Measurements from ENCODE around the gene ESYT3. TPM values are rescaled to one million over a fixed set of nuclear protein-coding genes. Genes with fewer than 3 reads are reported as not detected.

The ESYT3 gene
- total RNA-seq, 6 experiments from 2014 or later: 0.05 to 0.09 TPM; not detected in 4

- H3K9me3 Mint-ChIP-seq: no peaks in the 10 kb centered on the region
- DNase-seq: no peak
- peaks cover 35% of the 10 kb centered on the region for H3K4me1 Mint-ChIP-seq (ENCODE audit: low read depth)
- H3K4me3 Mint-ChIP-seq: peak overlapping the region; percentile 48
- no peak for TF ChIP-seq CTCF (IDR thresholded peaks at IDR 0.05)
- H3K27me3 Mint-ChIP-seq (ENCODE audit: insufficient read depth): no peaks in the 10 kb centered on the region
- peak overlapping the region; percentile 84 for H3K27ac Mint-ChIP-seq
- H3K36me3 Mint-ChIP-seq (ENCODE audit: low read depth): no peaks in the 10 kb centered on the region; the same call in 1 of the 2 replicates
Observed at GRCh38 chr3:138390582-138390932, 43.9 kb upstream of the ESYT3 start.

GRCh38 chr3:138394156-138394555, 40.3 kb upstream of the ESYT3 start:
- H3K4me3 Mint-ChIP-seq: no peak overlapping the region
- no peaks in the 10 kb centered on the region for H3K9me3 Mint-ChIP-seq
- no peaks in the 10 kb centered on the region for H3K27me3 Mint-ChIP-seq (ENCODE audit: insufficient read depth)
- H3K36me3 Mint-ChIP-seq (ENCODE audit: low read depth): no peaks in the 10 kb centered on the region; the same call in 1 of the 2 replicates
- no peak overlapping the region for H3K27ac Mint-ChIP-seq
- DNase-seq: no peak
- H3K4me1 Mint-ChIP-seq (ENCODE audit: low read depth): peaks cover 30% of the 10 kb centered on the region
- TF ChIP-seq CTCF (IDR thresholded peaks at IDR 0.05): no peak

GRCh38 chr3:138394686-138395085, 39.7 kb upstream of the ESYT3 start:
- Mint-ChIP-seq H3K36me3 (ENCODE audit: low read depth) (no peaks in the 10 kb centered on the region; the same call in 1 of the 2 replicates), H3K27me3 (ENCODE audit: insufficient read depth) (no peaks in the 10 kb centered on the region), H3K4me1 (ENCODE audit: low read depth) (peaks cover 25% of the 10 kb centered on the region), H3K4me3 (no peak overlapping the region), H3K9me3 (no peaks in the 10 kb centered on the region), H3K27ac (no peak overlapping the region)
- no peak for DNase-seq
- no peak for TF ChIP-seq CTCF (IDR thresholded peaks at IDR 0.05)

GRCh38 chr3:138395865-138396751, 38.3 kb upstream of the ESYT3 start:
- TF ChIP-seq CTCF (IDR thresholded peaks at IDR 0.05): no peak
- no peak overlapping the region for H3K27ac Mint-ChIP-seq

GRCh38 chr3:138396752-138397410, 37.5 kb upstream of the ESYT3 start:
- no peak for TF ChIP-seq CTCF (IDR thresholded peaks at IDR 0.05)
- Mint-ChIP-seq H3K9me3 (no peaks in the 10 kb centered on the region), H3K4me3 (no peak overlapping the region), H3K4me1 (ENCODE audit: low read depth) (peaks cover 8% of the 10 kb centered on the region), H3K27me3 (ENCODE audit: insufficient read depth) (no peaks in the 10 kb centered on the region), H3K36me3 (ENCODE audit: low read depth) (no peaks in the 10 kb centered on the region; the same call in 1 of the 2 replicates), H3K27ac (no peak overlapping the region)
- no peak for DNase-seq

More at GRCh38 chr3:138395865-138396751, 38.3 kb upstream of the ESYT3 start:
- Mint-ChIP-seq H3K27me3 (ENCODE audit: insufficient read depth) (no peaks in the 10 kb centered on the region), H3K4me1 (ENCODE audit: low read depth) (peaks cover 11% of the 10 kb centered on the region), H3K36me3 (ENCODE audit: low read depth) (no peaks in the 10 kb centered on the region; the same call in 1 of the 2 replicates), H3K9me3 (no peaks in the 10 kb centered on the region), H3K4me3 (no peak overlapping the region)
- DNase-seq: no peak

Data from HFFc6 (cell line).